ENCODE data around the gene PPP1R9B. TPM values are rescaled to one million over a fixed set of nuclear protein-coding genes. Genes with fewer than 3 reads are reported as not detected.

Gene PPP1R9B
- total RNA-seq, 3 donors from 2014 or later, result 21.8 to 24.9 (median 22.7) TPM

GRCh38 chr17:50171371-50172071 lies 21.0 kb upstream of the PPP1R9B start:
- TF ChIP-seq CTCF (IDR thresholded peaks at IDR 0.05), result no peak
- TF ChIP-seq POLR2AphosphoS5 (IDR thresholded peaks at IDR 0.05), result no peak
- no peak for TF ChIP-seq POLR2A (IDR thresholded peaks at IDR 0.05)
- no peak overlapping the region for H3K4me3 ChIP-seq
- H3K27me3 ChIP-seq, result no peaks in the 10 kb centered on the region
- no peaks in the 10 kb centered on the region for H3K4me1 ChIP-seq
- peak overlapping the region in 1 of 2 donors; percentile 77 for H3K27ac ChIP-seq
- no peaks in the 10 kb centered on the region for H3K9me3 ChIP-seq
- intact Hi-C loops (cut with DNase I; ENCODE audit: low total_unique reads), result no loop called here
- H3K36me3 ChIP-seq, result no peaks in the 10 kb centered on the region
- DNase-seq (ENCODE audit: low spot score in 2 of 2), result no peak

DNA sequence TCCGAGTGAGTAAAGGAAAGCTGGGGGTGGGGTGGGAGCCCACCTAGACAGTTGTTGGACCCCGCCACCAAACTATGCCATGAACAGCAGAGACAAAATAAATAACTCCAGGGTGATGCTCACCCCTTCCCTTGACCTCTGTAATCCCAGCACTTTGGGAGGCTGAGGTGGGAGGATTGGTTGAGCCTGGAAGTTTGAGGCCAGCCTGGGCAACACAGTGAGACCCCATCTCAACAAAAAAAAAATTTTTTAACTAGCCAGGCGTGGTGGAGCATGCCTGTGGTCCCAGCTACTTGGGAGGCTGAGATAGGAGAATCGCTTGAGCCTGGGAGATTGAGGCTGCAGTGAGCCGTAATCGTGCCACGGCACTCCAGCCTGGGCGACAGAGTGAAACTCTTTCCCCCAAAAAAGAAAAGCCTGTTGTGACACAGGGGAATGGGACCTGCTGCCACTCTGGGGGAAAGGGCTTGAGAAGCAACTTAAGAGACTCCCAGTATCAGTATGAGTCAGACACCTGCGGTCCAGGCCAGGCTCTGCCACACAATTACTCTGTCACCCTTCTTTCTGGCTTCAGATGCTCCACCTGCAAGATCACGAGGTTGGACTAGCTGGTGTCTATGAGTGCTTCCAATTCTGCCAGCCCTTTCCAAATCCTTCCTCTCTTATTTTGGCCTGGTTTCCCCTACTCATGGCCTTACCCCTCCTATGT lies 20.3 kb upstream of the PPP1R9B start:
- Histone ChIP-seq H3K4me3 (no peak overlapping the region), H3K27me3 (no peaks in the 10 kb centered on the region), H3K36me3 (no peaks in the 10 kb centered on the region), H3K4me1 (no peaks in the 10 kb centered on the region), H3K9me3 (no peaks in the 10 kb centered on the region), H3K27ac (no peak overlapping the region)
- no peak for TF ChIP-seq POLR2AphosphoS5 (IDR thresholded peaks at IDR 0.05)
- no peak for TF ChIP-seq POLR2A (IDR thresholded peaks at IDR 0.05)
- no peak for TF ChIP-seq CTCF (IDR thresholded peaks at IDR 0.05)
- no peak for DNase-seq (ENCODE audit: low spot score in 2 of 2)
- intact Hi-C loops (cut with DNase I; ENCODE audit: low total_unique reads), result no loop called here

DNA sequence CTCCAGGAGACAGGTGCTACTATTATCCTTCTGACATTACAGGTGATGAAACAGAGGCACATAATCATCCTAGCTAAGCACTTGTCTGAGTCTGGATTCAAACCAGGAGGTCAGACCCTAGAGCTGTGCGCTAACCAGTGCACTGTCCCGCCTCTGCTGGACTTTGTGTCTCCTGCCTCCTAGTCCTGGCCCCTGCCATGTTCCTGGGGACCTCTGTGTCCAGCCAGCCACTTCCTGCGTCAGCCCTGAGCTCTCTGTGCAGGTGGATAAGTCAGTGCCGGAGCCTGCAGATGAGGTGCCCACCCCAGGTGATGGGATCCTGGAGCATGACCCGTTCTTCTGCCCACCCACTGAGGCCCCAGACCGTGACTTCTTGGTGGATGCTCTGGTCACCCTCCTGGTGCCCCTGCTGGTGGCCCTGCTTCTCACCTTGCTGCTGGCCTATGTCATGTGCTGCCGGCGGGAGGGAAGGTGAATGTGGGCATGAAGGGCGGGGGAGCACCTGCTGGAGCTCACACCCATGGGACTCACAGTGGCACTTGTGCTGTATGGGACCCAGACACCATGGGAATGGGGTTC lies 19.5 kb upstream of the PPP1R9B start:
- no peak for DNase-seq (ENCODE audit: low spot score in 2 of 2)
- no peak for TF ChIP-seq POLR2A (IDR thresholded peaks at IDR 0.05)
- TF ChIP-seq CTCF (IDR thresholded peaks at IDR 0.05), result no peak
- no peak for TF ChIP-seq POLR2AphosphoS5 (IDR thresholded peaks at IDR 0.05)
- Histone ChIP-seq H3K4me1 (no peaks in the 10 kb centered on the region), H3K27ac (peak overlapping the region in 1 of 2 donors; percentile 7), H3K27me3 (no peaks in the 10 kb centered on the region), H3K4me3 (no peak overlapping the region), H3K9me3 (no peaks in the 10 kb centered on the region), H3K36me3 (no peaks in the 10 kb centered on the region)
- intact Hi-C loops (cut with DNase I; ENCODE audit: low total_unique reads), result no loop called here

DNA sequence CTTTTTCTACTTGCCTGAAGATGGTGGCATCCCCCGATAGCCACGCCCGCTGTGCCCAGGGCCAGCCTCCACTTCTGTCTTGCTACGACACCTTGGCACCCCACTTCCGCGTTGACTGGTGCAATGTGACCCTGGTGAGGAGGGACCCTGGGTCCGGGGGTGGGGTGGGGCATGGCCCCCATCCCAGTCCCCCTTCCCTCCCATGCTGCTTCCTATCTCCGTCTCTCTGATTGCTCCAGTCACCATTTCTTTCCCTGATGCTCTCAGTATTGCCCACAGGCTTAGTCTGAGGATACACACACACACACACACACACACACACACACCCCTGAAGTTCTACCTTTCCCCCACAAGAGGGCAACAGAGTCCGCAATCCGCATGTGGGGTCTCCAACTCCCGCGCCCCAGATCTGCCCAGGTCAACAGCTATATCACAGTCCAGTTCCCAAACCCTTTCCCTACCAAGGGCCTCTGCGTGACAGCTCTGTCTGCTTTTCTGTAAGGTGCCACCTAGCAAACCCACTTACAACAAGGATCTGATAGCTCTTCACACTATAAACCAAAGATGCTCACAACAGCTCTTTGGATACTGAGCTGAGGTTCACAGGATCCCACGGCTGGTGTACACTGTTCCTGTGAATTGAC lies 18.8 kb upstream of the PPP1R9B start:
- no peaks in the 10 kb centered on the region for H3K27me3 ChIP-seq
- no peaks in the 10 kb centered on the region for H3K9me3 ChIP-seq
- no peak overlapping the region for H3K4me3 ChIP-seq
- no peaks in the 10 kb centered on the region for H3K4me1 ChIP-seq
- H3K36me3 ChIP-seq, result no peaks in the 10 kb centered on the region
- no peak for DNase-seq (ENCODE audit: low spot score in 2 of 2)
- TF ChIP-seq POLR2A (IDR thresholded peaks at IDR 0.05) (no peak), CTCF (IDR thresholded peaks at IDR 0.05) (peak; percentile 91 to 98 (median 96))
- H3K27ac ChIP-seq, result no peak overlapping the region
- intact Hi-C loops (cut with DNase I; ENCODE audit: low total_unique reads), result no loop called here

Data from breast epithelium (tissue), 4 donors.